Measurements from ENCODE around the gene CRYZ. TPM values are rescaled to one million over a fixed set of nuclear protein-coding genes. Genes with fewer than 3 reads are reported as not detected.
A peak's percentile ranks its signal among the peaks of the same experiment; 100 is the strongest.
"Not testable (repeated sequence)": the region's sequence is repeated elsewhere in the genome, so short reads cannot be mapped to it uniquely, and the experiment has no call there.

Gene CRYZ
- 75.5 and 97.1 TPM in 2 replicates for total RNA-seq (2014; rRNA removed; shearing (Covaris generic))

GRCh38 chr1:74732960-74733603 is at the start of gene CRYZ, which contains the start of gene TYW3:
TSS of gene CRYZ (minus strand) at chr1:74733050. CDS start at chr1:74724821, 8,229 bp downstream.
TSS of gene TYW3 (plus strand) at chr1:74733152. CDS start at chr1:74733245, 93 bp downstream.
- in situ Hi-C loops (cut with HindIII; ENCODE audit: low sequenced_read_pairs): no loop called here

DNA sequence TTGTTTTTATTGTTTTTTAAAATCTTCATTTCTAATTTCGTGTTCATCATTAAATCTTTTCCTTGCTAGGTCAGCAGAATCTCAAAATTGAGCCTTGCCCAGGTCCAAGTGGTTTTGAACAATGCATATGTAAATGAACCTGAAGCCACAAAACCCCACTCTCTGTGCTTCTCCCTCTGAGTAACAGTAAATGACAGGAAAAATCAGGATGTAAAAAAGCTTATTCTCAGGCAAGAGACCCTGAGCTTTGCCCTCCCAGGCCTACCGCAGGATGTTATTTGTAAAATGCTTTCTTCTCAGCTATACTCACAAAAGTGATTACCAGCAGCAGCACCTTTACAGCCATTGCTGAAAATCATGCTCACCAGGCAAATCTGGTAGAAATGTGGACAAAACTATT is 47.7 kb upstream of the CRYZ start:
- in situ Hi-C loops (cut with HindIII; ENCODE audit: low sequenced_read_pairs): loop anchor here (25.0 kb wide), 1 partner anchor 407 kb away; no protein-coding TSS in a partner anchor
- no peak for DNase-seq (ENCODE audit: low spot score)

More at GRCh38 chr1:74732960-74733603, at the start of gene CRYZ, which contains the start of gene TYW3:
- DNase-seq (ENCODE audit: low spot score): peak; percentile 96

DNA sequence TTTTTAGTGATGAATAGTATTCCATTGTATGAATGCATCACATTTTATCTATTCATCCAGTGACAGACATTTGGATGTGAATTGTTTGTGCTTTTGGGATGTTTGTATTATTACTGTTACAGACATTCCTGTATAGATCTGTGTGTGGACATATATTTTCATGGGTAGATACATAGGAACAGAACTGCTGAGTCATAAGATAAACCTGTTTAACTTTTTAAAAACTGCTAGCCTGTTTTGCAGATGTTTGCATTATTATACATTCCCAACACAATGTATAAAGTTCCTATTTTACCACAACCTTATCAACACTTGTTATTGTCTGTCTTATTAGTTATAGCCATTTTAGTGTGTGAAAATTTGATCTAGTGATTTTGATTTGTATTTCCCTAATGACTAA is 46.9 kb upstream of the CRYZ start:
- DNase-seq (ENCODE audit: low spot score): no peak
- in situ Hi-C loops (cut with HindIII; ENCODE audit: low sequenced_read_pairs): loop anchor here (25.0 kb wide), 1 partner anchor 408 kb away; no protein-coding TSS in a partner anchor

DNA sequence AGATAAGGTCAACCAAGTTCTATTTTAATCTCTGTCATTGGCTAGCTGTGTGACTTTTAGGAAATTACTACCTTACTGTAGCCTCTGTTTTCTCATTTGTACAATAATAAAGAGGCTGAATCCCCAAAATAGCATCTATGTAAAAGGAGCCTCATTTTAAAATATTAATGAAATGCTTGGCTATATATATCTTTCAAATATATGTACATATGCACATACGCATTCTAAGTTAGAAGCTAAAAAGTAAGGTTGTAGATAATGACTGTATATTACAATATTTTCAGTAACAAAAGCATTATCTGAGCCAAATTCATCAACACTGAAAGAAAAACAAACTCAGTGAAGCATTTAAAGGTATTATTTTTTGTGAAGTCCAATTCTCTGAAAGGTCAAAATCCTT is 44.7 kb upstream of the CRYZ start:
- in situ Hi-C loops (cut with HindIII; ENCODE audit: low sequenced_read_pairs): loop anchor here (25.0 kb wide), 1 partner anchor 410 kb away; no protein-coding TSS in a partner anchor
- DNase-seq (ENCODE audit: low spot score): no peak

- no peak for DNase-seq (ENCODE audit: low spot score)
- in situ Hi-C loops (cut with HindIII; ENCODE audit: low sequenced_read_pairs): loop anchor here (25.0 kb wide), 1 partner anchor 412 kb away; no protein-coding TSS in a partner anchor
Observed at GRCh38 chr1:74775735-74776134, 42.9 kb upstream of the CRYZ start.

DNA sequence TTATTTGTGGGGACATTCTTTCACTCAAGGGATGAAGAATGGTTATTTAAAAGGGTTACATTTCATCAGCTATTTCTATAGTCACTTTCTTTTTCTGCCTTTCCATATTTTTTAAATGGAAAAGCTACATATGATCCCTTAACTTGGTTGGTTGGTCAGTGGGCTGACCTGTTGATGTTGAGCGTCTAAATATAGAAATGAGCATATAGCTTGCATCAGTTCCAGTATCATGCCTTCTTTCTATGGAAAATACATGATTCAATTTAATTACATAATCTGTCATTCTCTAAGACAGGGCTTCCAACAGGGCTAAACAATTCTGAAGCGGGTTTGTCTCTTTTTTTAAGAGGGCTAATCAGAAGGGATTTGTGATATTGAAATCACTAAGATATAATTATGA is 40.7 kb upstream of the CRYZ start:
- in situ Hi-C loops (cut with HindIII; ENCODE audit: low sequenced_read_pairs): no loop called here
- no peak for DNase-seq (ENCODE audit: low spot score)

DNA sequence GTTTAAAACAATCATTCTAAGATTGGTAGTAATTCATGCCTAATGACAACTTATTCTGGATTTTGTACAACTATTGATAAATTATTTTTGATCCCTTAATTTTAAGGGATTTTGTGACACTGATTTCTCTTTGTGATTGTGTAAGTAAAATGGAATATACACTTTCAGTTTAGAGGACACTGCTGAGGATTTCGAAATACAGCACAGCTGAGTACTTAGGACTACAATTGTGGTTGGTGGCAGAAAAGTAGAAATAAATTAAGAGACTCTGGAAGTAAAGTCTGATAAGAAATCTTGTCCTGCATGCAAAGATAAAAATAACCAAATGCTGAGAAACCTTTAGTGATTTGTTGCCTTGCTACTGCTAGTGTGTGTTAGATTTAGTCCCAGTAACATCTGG is 40.1 kb upstream of the CRYZ start:
- in situ Hi-C loops (cut with HindIII; ENCODE audit: low sequenced_read_pairs): no loop called here
- no peak for DNase-seq (ENCODE audit: low spot score)

GRCh38 chr1:74771913-74772515 is 39.2 kb upstream of the CRYZ start:
- DNase-seq (ENCODE audit: low spot score): peak; percentile 49
- in situ Hi-C loops (cut with HindIII; ENCODE audit: low sequenced_read_pairs): no loop called here

GRCh38 chr1:74767490-74767889 is 34.6 kb upstream of the CRYZ start:
- in situ Hi-C loops (cut with HindIII; ENCODE audit: low sequenced_read_pairs): no loop called here
- peak; percentile 8 for DNase-seq (ENCODE audit: low spot score)

DNA sequence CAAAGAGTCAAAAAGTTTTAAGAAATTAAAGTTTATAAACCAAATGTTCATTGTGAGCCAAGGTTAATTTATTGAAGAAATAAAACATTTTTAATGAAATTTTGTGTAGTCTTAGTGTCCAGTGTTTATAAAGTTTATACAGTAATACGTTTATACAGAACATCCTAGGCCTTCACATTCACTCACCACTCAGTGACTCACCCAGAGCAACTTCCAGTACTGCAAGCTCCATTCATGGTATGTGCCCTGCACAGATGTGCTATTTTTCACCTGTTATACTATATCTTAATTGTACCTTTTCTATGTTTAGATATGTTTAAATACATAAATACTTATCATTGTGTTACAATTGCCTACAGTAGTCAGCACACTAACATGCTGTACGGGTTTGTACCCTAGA is 33.7 kb upstream of the CRYZ start:
- in situ Hi-C loops (cut with HindIII; ENCODE audit: low sequenced_read_pairs): no loop called here
- DNase-seq (ENCODE audit: low spot score): no peak

DNA sequence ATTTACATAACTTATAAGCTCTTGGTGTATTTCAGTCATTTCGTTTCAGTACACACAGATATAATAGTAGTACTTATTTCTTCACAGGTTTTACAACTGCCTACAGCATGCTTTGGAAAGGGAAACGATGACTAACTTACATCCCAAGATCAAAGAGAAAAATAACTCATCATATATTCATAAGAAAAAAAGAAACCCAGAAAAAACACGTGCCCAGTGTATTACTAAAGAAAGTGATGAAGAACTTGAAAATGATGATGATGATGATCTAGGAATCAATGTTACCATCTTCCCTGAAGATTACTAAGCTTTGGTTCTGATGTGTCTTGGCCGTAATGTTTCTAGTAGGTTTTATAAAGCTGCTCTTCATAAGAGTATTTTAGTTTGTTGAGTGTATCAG is 31.0 kb upstream of the CRYZ start:
- DNase-seq (ENCODE audit: low spot score): no peak
- in situ Hi-C loops (cut with HindIII; ENCODE audit: low sequenced_read_pairs): no loop called here

- DNase-seq (ENCODE audit: low spot score); in situ Hi-C loops (cut with HindIII; ENCODE audit: low sequenced_read_pairs): not testable (repeated sequence)
Observed at GRCh38 chr1:74756650-74757049, 23.8 kb upstream of the CRYZ start.

GRCh38 chr1:74755475-74755874 is 22.6 kb upstream of the CRYZ start:
- in situ Hi-C loops (cut with HindIII; ENCODE audit: low sequenced_read_pairs): no loop called here

GRCh38 chr1:74753104-74753503 is 20.3 kb upstream of the CRYZ start:
- in situ Hi-C loops (cut with HindIII; ENCODE audit: low sequenced_read_pairs): no loop called here
- DNase-seq (ENCODE audit: low spot score): no peak

More at GRCh38 chr1:74755475-74755874, 22.6 kb upstream of the CRYZ start:
- DNase-seq (ENCODE audit: low spot score): no peak

- no peak for DNase-seq (ENCODE audit: low spot score)
- in situ Hi-C loops (cut with HindIII; ENCODE audit: low sequenced_read_pairs): no loop called here
Observed at GRCh38 chr1:74748960-74749359, 16.1 kb upstream of the CRYZ start.

- DNase-seq (ENCODE audit: low spot score); in situ Hi-C loops (cut with HindIII; ENCODE audit: low sequenced_read_pairs): not testable (repeated sequence)
Observed at GRCh38 chr1:74745247-74745646, 12.4 kb upstream of the CRYZ start.

DNA sequence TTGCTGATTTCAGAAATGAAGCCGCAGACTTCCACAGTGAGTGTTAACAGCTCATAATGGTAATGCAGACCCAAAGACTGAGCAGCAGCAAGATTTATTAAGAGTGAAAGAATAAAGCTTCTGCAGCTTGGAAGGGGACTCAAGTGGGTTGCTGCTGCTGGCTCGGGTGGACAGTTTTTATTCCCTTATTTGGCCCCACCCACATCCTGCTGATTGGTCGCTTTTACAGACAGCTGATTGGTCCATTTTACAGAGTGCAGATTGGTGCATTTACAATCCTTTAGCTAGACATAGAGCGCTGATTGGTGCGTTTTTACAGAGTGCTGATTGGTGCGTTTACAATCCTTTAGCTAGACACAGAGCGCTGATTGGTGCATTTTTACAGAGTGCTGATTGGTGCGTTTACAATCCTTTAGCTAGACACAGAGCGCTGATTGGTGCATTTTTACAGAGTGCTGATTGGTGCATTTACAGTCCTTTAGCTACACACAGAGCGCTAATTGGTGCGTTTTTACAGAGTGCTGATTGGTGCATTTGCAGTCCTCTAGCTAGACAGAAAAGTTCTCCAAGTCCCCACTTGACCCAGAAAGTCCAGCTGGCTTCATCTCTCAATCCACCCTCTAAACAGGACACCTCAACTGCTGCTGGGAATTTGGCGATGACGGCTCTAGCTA is 7.6 kb upstream of the CRYZ start:
- in situ Hi-C loops (cut with HindIII; ENCODE audit: low sequenced_read_pairs); DNase-seq (ENCODE audit: low spot score): not testable (repeated sequence)

GRCh38 chr1:74737333-74737732 is 4.5 kb upstream of the CRYZ start:
- no peak for DNase-seq (ENCODE audit: low spot score)
- in situ Hi-C loops (cut with HindIII; ENCODE audit: low sequenced_read_pairs): no loop called here

GRCh38 chr1:74733604-74734484 is 994 bp upstream of the CRYZ start:
- in situ Hi-C loops (cut with HindIII; ENCODE audit: low sequenced_read_pairs): no loop called here
- DNase-seq (ENCODE audit: low spot score): peak; percentile 83

Measured in G401 (cell line).